HG03354 (cell line): ENCODE results near the gene GHITM.
"Not testable (repeated sequence)": the region's sequence is repeated elsewhere in the genome, so short reads cannot be mapped to it uniquely, and the experiment has no call there.

ENCODE experiments used
- ATAC-seq: cut with Tn5 transposase; IDR thresholded peaks from one replicate; pipeline ENCODE4 v1.9.1; 2021; ENCODE audit warnings: mild to moderate bottlenecking; ENCODE audit not compliant: unreplicated experiment, poor library complexity, severe bottlenecking

GHITM gene

GRCh38 chr10:84138478-84139125 lies 707 bp upstream of the GHITM start:
- peak; percentile 0 for ATAC-seq

DNA sequence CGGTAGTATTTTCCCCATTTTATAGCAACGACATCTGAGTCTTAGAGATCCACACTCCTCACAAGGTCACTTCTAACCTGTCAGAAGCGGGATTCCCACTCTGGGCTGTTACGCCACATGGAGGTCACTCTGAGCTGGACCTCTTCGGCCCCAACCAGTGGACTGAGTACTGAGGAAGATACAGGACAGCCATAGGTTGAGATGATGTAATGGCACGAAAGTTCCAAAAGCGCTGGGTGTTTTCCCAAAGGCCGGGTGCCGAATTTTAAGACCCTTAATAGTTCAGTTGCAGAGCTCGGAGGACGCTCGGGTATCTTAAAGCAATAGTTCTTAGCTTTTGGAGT lies 699 bp downstream of the GHITM start:
- no peak for ATAC-seq

GRCh38 chr10:84147347-84147746 lies 8.0 kb downstream of the GHITM start:
- no peak for ATAC-seq

DNA sequence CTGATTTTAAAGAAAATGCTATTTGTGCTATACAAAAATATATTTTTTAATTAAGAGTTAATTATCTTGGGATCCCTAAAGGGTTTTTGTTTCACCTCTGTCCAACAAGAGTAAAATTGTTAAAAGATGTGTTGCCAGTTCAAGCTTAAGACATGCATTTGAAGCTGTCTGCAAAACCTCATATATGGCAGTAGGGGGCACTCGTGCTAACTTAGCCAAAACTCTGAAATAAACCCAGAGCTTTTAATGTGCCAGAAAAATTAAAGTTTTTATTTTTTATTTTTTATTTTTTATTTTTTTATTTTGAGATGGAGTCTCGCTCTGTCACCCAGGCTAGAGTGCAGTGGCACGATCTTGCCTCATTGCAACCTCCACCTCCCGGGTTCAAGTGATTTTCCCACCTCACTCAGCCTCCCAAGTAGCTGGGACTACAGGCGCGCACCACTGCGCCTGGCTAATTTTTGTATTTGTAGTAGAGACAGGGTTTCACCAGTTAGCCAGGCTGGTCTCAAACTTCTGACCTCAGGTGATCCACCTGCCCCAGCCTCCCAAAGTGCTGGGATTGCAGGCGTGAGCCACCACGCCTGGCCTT lies 8.8 kb downstream of the GHITM start:
- peak; percentile 88 for ATAC-seq

DNA sequence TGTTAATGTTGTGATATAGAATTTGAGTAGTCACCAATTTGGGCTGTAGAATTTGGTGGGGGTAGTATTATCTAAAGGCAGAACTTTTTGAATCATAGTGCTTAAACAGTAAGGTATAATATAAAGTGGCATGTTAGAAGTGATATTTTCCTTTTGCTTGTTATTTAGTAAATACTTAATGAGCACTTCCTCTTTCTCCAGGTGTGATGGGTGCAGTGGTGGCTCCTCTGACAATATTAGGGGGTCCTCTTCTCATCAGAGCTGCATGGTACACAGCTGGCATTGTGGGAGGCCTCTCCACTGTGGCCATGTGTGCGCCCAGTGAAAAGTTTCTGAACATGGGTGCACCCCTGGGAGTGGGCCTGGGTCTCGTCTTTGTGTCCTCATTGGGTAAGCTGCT lies 10.5 kb downstream of the GHITM start:
- no peak for ATAC-seq

DNA sequence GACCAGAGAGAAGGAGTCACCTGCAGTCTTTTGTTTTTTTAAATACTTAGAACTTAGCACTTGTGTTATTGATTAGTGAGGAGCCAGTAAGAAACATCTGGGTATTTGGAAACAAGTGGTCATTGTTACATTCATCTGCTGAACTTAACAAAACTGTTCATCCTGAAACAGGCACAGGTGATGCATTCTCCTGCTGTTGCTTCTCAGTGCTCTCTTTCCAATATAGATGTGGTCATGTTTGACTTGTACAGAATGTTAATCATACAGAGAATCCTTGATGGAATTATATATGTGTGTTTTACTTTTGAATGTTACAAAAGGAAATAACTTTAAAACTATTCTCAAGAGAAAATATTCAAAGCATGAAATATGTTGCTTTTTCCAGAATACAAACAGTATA lies 13.5 kb downstream of the GHITM start:
- ATAC-seq: no peak

GRCh38 chr10:84155521-84155920 lies 16.2 kb downstream of the GHITM start:
- ATAC-seq: no peak

- no peak for ATAC-seq
Observed at GRCh38 chr10:84156009-84156408, 16.7 kb downstream of the GHITM start.

DNA sequence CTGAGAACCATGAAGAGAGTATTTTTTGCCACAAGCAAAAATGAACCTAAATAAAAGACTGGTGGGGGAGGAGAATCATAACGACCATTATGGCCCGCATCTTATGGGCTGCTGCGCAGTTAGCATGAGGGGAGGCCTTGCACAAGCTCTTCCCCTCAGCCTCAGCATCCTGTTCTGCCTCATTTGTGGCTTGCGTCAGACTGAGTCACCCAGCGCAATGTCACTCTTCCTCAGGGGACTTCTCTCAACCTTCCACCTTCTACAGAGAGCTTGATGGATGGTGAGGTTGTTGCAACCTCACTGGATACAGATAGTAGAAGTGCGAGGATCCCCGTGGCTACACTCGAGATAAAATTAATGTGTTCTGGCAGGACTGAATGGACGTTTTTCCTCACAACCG lies 17.5 kb downstream of the GHITM start:
- ATAC-seq: no peak

DNA sequence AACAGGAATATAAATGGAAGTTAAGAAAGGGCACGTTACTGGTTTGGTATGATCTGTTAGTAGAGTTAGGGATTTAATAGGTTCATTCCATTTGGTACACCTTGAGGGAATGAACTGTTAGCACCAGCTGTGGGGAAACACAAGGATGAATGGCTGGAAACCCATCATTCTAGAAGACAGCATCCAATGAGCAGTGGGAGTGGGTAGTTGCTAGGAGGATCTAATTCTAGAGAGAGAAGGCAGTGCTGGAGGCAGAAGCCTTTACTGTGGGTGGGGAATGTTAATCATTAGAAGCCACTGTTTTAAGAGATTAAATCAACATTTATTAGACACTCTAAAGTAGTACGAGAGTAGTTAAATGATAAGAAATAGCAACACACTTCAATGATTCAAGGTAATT lies 18.8 kb downstream of the GHITM start:
- ATAC-seq: no peak

DNA sequence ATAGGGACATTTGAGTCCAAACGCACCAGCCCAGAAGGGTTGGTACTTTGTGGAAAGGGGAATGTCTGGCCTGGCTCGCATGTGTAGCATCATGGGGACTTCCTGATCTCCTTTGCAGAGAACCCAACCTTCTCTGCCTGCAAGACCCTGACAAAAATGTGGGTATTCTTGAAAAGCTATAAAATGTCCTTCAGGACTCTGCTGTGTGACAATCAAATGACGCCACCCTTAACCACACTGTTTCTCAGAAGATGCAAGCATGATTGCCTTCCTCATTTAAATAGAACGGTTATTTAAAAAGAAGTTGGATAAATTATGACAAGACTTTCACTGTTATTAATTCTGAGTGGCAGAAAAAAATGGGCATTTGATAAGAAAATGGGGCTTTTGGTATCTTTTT lies 19.2 kb downstream of the GHITM start:
- ATAC-seq: no peak

- ATAC-seq: no peak
Observed at GRCh38 chr10:84159076-84159685, 19.9 kb downstream of the GHITM start.

DNA sequence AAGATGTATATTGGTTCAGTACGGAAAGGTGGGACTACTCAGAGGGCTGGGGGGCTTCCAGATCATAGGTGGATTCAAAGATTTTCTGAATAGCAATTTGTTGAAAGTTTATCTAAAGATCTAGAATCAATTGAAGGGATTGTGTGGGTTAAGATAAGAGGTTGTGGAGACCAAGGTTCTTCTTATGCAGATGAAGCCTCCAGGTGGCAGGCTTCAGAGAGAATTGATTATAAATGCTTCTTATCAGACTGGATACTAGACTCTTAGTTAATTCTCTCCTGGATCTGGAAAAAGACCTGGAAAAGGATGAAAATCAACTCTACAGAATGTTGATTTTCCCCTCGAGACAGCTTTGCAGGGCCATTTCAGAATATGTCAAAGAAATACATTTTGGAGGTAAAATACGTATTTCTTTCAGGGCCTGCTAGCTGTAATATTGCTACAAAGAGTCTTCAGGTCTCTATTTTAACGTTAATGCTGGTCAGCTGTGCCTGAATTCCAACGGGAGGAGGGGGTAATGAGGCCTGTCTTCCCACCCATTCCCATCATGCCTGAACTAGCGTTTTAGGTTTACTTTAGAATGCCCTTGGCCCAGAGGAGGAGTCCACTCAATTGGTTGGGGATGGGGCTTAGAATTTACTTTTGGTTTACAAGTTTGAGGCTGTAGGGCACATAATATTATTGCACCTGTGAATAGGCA lies 21.5 kb downstream of the GHITM start:
- no peak for ATAC-seq

DNA sequence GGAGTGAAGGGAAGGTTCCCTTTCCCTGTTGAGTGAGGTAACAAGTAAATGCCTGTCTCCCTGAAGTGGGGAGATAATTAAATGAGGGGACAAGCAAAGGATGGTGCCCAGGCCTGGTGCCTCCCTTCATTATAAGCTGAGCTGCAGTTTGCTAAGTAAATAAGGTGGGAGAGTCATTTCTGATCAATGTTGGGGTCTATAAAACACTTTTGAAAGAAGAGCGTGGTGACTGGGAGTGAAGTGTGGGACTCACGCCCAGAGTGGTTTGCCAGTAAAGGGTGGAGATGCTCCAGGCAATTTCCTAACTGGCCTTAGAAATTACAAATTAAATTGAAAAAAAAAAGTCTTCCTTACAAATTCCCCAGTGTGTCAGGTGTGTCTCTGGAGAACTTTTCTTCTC lies 24.7 kb downstream of the GHITM start:
- no peak for ATAC-seq

- no peak for ATAC-seq
Observed at GRCh38 chr10:84164442-84164841, 25.1 kb downstream of the GHITM start.

- ATAC-seq: peak; percentile 61
Observed at GRCh38 chr10:84166620-84167288, 27.4 kb downstream of the GHITM start.

- ATAC-seq: peak; percentile 42
Observed at GRCh38 chr10:84167289-84167653, 28.0 kb downstream of the GHITM start.

DNA sequence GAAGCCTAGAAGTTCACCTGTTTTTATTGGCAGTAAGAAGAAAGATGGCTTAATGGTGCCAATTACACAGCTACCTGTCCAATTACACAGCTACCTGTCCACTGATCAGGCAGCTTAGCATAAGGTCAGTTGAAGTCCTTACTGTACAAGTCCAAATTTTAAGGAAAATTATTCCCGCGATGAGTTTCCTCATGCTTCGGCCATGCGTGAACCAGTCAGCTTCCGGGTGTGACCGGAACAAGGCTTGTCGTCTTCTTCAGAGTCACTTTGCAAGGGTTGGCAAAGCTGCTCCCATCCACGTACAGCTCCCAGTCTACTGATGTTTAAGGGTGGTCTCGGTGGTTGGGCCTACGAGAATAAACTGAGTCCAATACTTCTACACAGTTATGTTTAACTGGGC lies 29.1 kb downstream of the GHITM start:
- ATAC-seq: not testable (repeated sequence)

- ATAC-seq: not testable (repeated sequence)
Observed at GRCh38 chr10:84171237-84171636, 31.9 kb downstream of the GHITM start.

DNA sequence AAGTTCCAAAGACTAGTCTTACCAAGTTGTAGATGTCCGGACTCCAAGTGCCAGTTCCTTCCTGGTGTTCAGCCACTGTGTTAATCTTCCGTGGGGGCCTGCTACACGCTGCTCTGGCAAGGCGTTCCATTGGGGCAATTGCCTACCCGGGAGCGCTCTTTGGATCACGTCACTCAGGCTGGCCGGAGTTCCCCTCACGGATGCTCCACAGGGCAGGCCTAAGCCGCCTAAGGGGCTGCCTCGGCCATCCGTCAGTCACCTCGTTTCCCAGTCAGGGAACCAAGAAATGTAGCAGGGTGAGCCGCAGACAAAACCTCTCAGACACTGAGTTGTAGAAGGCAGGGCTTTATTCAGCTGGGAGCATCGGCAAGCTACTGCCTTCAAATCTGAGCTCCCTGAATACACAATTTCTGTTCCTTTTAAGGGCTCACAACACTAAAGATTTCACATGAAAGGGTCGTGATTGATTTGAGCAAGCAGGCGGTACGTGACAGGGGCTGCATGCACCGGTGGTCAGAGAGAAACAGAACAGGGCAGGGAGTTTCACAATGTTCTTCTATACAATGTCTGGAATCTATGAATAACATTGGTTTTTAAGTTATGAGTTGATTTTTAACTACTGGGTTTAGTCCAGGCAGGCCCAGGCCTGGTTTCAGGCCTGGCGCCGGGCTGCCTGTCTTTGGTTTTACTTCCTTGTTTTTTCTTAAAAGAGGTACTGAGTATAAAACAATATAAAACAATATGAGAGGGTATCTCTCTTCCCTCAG lies 32.6 kb downstream of the GHITM start:
- peak; percentile 38 for ATAC-seq
